Occipital lobe (tissue), 2 donors: ENCODE data around the gene DCBLD2. TPM values are rescaled to one million over a fixed set of nuclear protein-coding genes. Genes with fewer than 3 reads are reported as not detected.
"Not testable (repeated sequence)": the region's sequence is repeated elsewhere in the genome, so short reads cannot be mapped to it uniquely, and the experiment has no call there.

Experiments used
- DNase-seq: peaks from one replicate; lab custom pipeline; 2025; lab: John Stamatoyannopoulos, UW
- total RNA-seq: library from RNA; depleted of rRNA; stranded (reverse); fragments of >200 nt; gene quantifications from one replicate; pipeline ENCODE4 v1.2.3, GENCODE V29; 2014

The DCBLD2 gene
- total RNA-seq, 1 donor from 2014 or later: 28.5 TPM

GRCh38 chr3:98893740-98894139 lies 7.8 kb downstream of the DCBLD2 start:
- no peak for DNase-seq

GRCh38 chr3:98892263-98892662 lies 9.2 kb downstream of the DCBLD2 start:
- no peak for DNase-seq

GRCh38 chr3:98890965-98891910 lies 10.3 kb downstream of the DCBLD2 start:
- no peak for DNase-seq

GRCh38 chr3:98890181-98890835 lies 11.2 kb downstream of the DCBLD2 start:
- DNase-seq: no peak

- no peak for DNase-seq
Measured at GRCh38 chr3:98887684-98888083, 13.8 kb downstream of the DCBLD2 start.

- no peak for DNase-seq
Measured at GRCh38 chr3:98886525-98886924, 15.0 kb downstream of the DCBLD2 start.

GRCh38 chr3:98885851-98886250 lies 15.6 kb downstream of the DCBLD2 start:
- no peak for DNase-seq

GRCh38 chr3:98884675-98885371 lies 16.7 kb downstream of the DCBLD2 start:
- no peak for DNase-seq

- not testable (repeated sequence) for DNase-seq
Measured at GRCh38 chr3:98882614-98883333, 18.7 kb downstream of the DCBLD2 start.

GRCh38 chr3:98877132-98877531 lies 24.4 kb downstream of the DCBLD2 start:
- no peak for DNase-seq

- DNase-seq: no peak
Measured at GRCh38 chr3:98875535-98875934, 26.0 kb downstream of the DCBLD2 start.

GRCh38 chr3:98874602-98875249 lies 26.8 kb downstream of the DCBLD2 start:
- DNase-seq: no peak

GRCh38 chr3:98869391-98869790 lies 32.1 kb downstream of the DCBLD2 start:
- no peak for DNase-seq

GRCh38 chr3:98857971-98858370 lies 43.5 kb downstream of the DCBLD2 start:
- DNase-seq: not testable (repeated sequence)

- DNase-seq: not testable (repeated sequence)
Measured at GRCh38 chr3:98857258-98857657, 44.2 kb downstream of the DCBLD2 start.

GRCh38 chr3:98856724-98857123 lies 44.8 kb downstream of the DCBLD2 start:
- no peak for DNase-seq

GRCh38 chr3:98855806-98856400 lies 45.6 kb downstream of the DCBLD2 start:
- no peak for DNase-seq

- no peak for DNase-seq
Measured at GRCh38 chr3:98848108-98848507, 53.4 kb downstream of the DCBLD2 start.

GRCh38 chr3:98846101-98846500 lies 55.4 kb downstream of the DCBLD2 start:
- no peak for DNase-seq

- DNase-seq: no peak
Measured at GRCh38 chr3:98843266-98843959, 58.1 kb downstream of the DCBLD2 start.
